ENCODE results near the gene PTPRN2.

The PTPRN2 gene

GRCh38 chr7:158447506-158448171 is 140.0 kb downstream of the PTPRN2 start:
- no peak for TF ChIP-seq CTCF (IDR thresholded peaks at IDR 0.05)
- no peaks in the 10 kb centered on the region for H3K27me3 ChIP-seq (ENCODE audit: control insufficient read depth, insufficient read depth, low read length)
- H3K9me3 ChIP-seq (ENCODE audit: control insufficient read depth, low read length), result no peaks in the 10 kb centered on the region
- H3K79me2 ChIP-seq, result no peaks in the 10 kb centered on the region
- no peaks in the 10 kb centered on the region for H3K36me3 ChIP-seq (ENCODE audit: control insufficient read depth, insufficient read depth, low read length)
- H3K4me1 ChIP-seq, result no peaks in the 10 kb centered on the region
- H2AFZ ChIP-seq, result no peak overlapping the region
- no peak overlapping the region for H3K4me3 ChIP-seq (ENCODE audit: low read depth, low read length)
- H3K4me2 ChIP-seq (ENCODE audit: low read length), result no peak overlapping the region
- H3K9ac ChIP-seq, result no peak overlapping the region
- no peak overlapping the region for H3K27ac ChIP-seq

DNA sequence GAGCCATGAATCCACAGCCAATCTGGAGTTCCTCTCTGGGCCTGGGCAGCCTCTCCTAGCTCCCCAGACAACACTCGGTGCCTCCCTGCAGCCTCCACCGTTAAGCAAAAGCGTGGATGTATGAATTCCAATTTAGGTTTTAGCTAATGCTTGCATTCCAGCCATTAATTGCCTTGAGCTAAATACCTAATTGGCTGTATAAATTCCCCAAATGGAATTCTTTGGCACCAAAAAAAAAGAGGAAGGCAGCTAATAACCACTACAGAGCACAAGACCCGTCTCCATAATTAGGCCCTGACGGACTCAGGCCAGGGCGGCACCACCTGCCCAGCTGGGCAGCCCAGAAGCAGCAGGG is 140.5 kb downstream of the PTPRN2 start:
- Histone ChIP-seq H3K4me3 (ENCODE audit: low read depth, low read length) (no peak overlapping the region), H3K9ac (no peak overlapping the region), H3K27ac (no peak overlapping the region), H3K4me1 (no peaks in the 10 kb centered on the region), H3K36me3 (ENCODE audit: control insufficient read depth, insufficient read depth, low read length) (no peaks in the 10 kb centered on the region), H3K27me3 (ENCODE audit: control insufficient read depth, insufficient read depth, low read length) (no peaks in the 10 kb centered on the region), H2AFZ (no peak overlapping the region), H3K9me3 (ENCODE audit: control insufficient read depth, low read length) (no peaks in the 10 kb centered on the region), H3K4me2 (ENCODE audit: low read length) (no peak overlapping the region), H3K79me2 (no peaks in the 10 kb centered on the region)
- no peak for TF ChIP-seq CTCF (IDR thresholded peaks at IDR 0.05)

DNA sequence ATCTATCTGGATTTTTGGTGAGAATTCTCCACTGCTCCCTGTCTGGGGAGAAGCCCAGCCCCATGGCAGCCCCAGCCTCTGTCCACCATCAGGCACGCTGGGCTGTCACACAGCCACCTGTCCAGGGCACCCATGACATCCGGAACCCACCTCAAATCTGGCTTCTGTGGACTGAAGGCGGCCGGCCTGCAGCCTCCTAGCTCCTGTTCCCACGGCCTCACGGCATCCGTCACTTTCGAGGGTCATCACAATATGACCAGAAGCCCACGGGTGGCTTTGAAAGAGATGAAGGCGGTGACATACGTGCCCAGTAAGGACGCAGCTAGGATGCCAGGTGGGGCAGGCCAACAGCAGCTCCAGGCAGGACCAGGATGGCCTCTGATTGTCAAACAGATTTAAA is 140.9 kb downstream of the PTPRN2 start:
- Histone ChIP-seq H3K36me3 (ENCODE audit: control insufficient read depth, insufficient read depth, low read length) (no peaks in the 10 kb centered on the region), H3K27ac (no peak overlapping the region), H3K9ac (no peak overlapping the region), H3K27me3 (ENCODE audit: control insufficient read depth, insufficient read depth, low read length) (no peaks in the 10 kb centered on the region), H3K4me3 (ENCODE audit: low read depth, low read length) (no peak overlapping the region), H3K4me2 (ENCODE audit: low read length) (no peak overlapping the region), H3K4me1 (no peaks in the 10 kb centered on the region), H3K79me2 (no peaks in the 10 kb centered on the region), H2AFZ (no peak overlapping the region), H3K9me3 (ENCODE audit: control insufficient read depth, low read length) (no peaks in the 10 kb centered on the region)
- TF ChIP-seq CTCF (IDR thresholded peaks at IDR 0.05), result no peak

DNA sequence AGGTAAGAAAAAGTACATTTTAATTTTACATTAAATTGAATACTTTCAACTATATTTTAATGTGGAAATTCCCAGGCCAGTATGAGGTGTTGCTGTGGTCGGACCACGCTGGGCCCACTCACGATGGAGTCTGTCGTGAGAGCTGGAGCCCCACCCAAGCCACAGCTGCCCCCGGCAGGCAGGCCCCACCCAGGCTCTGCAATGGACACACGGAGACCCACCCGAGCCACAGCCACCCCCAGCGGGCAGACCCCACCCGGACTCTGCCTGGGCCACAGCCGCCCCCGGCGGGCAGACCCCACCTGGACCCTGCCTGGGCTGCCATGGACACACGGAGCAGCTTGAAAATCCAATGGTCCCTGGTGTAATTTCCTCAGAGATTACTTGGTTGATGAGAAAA is 141.3 kb downstream of the PTPRN2 start:
- no peak for TF ChIP-seq CTCF (IDR thresholded peaks at IDR 0.05)
- H2AFZ ChIP-seq, result no peak overlapping the region

More for the DNA sequence above, 141.3 kb downstream of the PTPRN2 start:
- H3K4me1 ChIP-seq, result no peaks in the 10 kb centered on the region
- H3K79me2 ChIP-seq, result no peaks in the 10 kb centered on the region
- H3K4me2 ChIP-seq (ENCODE audit: low read length), result no peak overlapping the region
- no peaks in the 10 kb centered on the region for H3K9me3 ChIP-seq (ENCODE audit: control insufficient read depth, low read length)
- no peak overlapping the region for H3K27ac ChIP-seq
- no peaks in the 10 kb centered on the region for H3K27me3 ChIP-seq (ENCODE audit: control insufficient read depth, insufficient read depth, low read length)
- no peaks in the 10 kb centered on the region for H3K36me3 ChIP-seq (ENCODE audit: control insufficient read depth, insufficient read depth, low read length)
- no peak overlapping the region for H3K9ac ChIP-seq
- H3K4me3 ChIP-seq (ENCODE audit: low read depth, low read length), result no peak overlapping the region

Measured in parathyroid adenoma (tissue), 2 donors.